Naive thymus-derived CD4-positive, alpha-beta T cell (primary cell): ENCODE measurements around the gene SNAPC1. TPM values are rescaled to one million over a fixed set of nuclear protein-coding genes. Genes with fewer than 3 reads are reported as not detected.
A peak's percentile ranks its signal among the peaks of the same experiment; 100 is the strongest.

ENCODE experiments used
- ATAC-seq: fragments of 150-1000 bp; cut with Tn5 transposase; 2 replicates; pipeline ENCODE4 v1.10.0; 2021; ENCODE audit warnings: mild to moderate bottlenecking, moderate library complexity
- CTCF ChIA-PET: fragments of 350-600 bp; sonication (Branson Sonifier 250); formaldehyde crosslinking; loops from one replicate; lab custom pipeline; 2021; ENCODE audit warnings: antibody characterized with exemption; lab: Charles Lee
- POLR2A ChIA-PET: fragments of 350-600 bp; sonication (Branson Sonifier 250); formaldehyde crosslinking; loops from one replicate; lab custom pipeline; 2021; ENCODE audit warnings: antibody characterized with exemption, inconsistent platforms; lab: Charles Lee
- DNase-seq, 9 donors: peaks; one replicate each; pipeline versions ENCODE4 v3.0.0 to v3.0.0-alpha.2; 2020 to 2022; ENCODE audit warnings: mixed read lengths in 1 of 9
- H3K27ac ChIP-seq: one replicate; pipeline ENCODE4 v1.7.0; 2013; ENCODE audit warnings: mild to moderate bottlenecking, low read depth, low read length, moderate library complexity
- H3K27me3 ChIP-seq, 2 donors: one replicate each; pipeline ENCODE4 v1.7.0; 2013; ENCODE audit warnings: low read length in 2 of 2, mild to moderate bottlenecking in 2 of 2, moderate library complexity in 2 of 2; ENCODE audit not compliant: control insufficient read depth in 2 of 2, insufficient read depth in 2 of 2
- H3K36me3 ChIP-seq, 3 experiments: 1 replicate in 2 of 3; 2 replicates in 1 of 3; pipeline ENCODE4 v1.7.0; 2013; ENCODE audit warnings: low read length in 3 of 3, mild to moderate bottlenecking in 3 of 3, moderate library complexity in 1 of 3; ENCODE audit not compliant: insufficient read depth in 3 of 3, control insufficient read depth in 2 of 3
- H3K4me1 ChIP-seq, 2 donors: one replicate each; pipeline ENCODE4 v1.7.0; 2013; ENCODE audit warnings: low read length in 2 of 2, mild to moderate bottlenecking in 2 of 2, moderate library complexity in 1 of 2; ENCODE audit not compliant: control insufficient read depth in 2 of 2, insufficient read depth in 2 of 2
- H3K4me3 ChIP-seq: 2 replicates; pipeline ENCODE4 v1.7.0; 2013; ENCODE audit warnings: mild to moderate bottlenecking, low read length
- H3K9me3 ChIP-seq, 3 experiments: 1 replicate in 2 of 3; 2 replicates in 1 of 3; pipeline ENCODE4 v1.7.0; 2013; ENCODE audit warnings: low read length in 3 of 3; ENCODE audit not compliant: control insufficient read depth in 2 of 3
- H3K27ac Mint-ChIP-seq, 9 donors: one replicate each; pipeline ENCODE4 v1.8.0; 2020 to 2022; ENCODE audit warnings: mixed read lengths in 9 of 9, mild to moderate bottlenecking in 8 of 9, moderate library complexity in 5 of 9, inconsistent platforms in 2 of 9
- H3K27me3 Mint-ChIP-seq, 5 donors: one replicate each; pipeline ENCODE4 v1.8.0; 2021 to 2022; ENCODE audit warnings: mixed read lengths in 5 of 5, mild to moderate bottlenecking in 1 of 5
- H3K36me3 Mint-ChIP-seq, 5 donors: one replicate each; pipeline ENCODE4 v1.8.0; 2020 to 2022; ENCODE audit warnings: mixed read lengths in 5 of 5, mild to moderate bottlenecking in 3 of 5, inconsistent platforms in 1 of 5
- H3K4me1 Mint-ChIP-seq, 7 donors: one replicate each; pipeline ENCODE4 v1.8.0; 2020 to 2022; ENCODE audit warnings: mixed read lengths in 7 of 7, mild to moderate bottlenecking in 3 of 7, inconsistent platforms in 1 of 7
- H3K4me3 Mint-ChIP-seq, 10 donors: one replicate each; pipeline ENCODE4 v1.8.0; 2020 to 2022; ENCODE audit warnings: mild to moderate bottlenecking in 10 of 10, mixed read lengths in 10 of 10, moderate library complexity in 6 of 10, inconsistent platforms in 2 of 10
- H3K9me3 Mint-ChIP-seq, 11 donors: one replicate each; pipeline ENCODE4 v1.8.0; 2020 to 2022; ENCODE audit warnings: mixed read lengths in 11 of 11, mild to moderate bottlenecking in 4 of 11, inconsistent platforms in 1 of 11, moderate library complexity in 1 of 11
- intact Hi-C, 2 donors: fragments of 100-400 bp; cut with micrococcal nuclease; formaldehyde crosslinking; loops; one replicate each; pipeline ENCODE4 v1.15.1; 2023
- polyA plus RNA-seq, 2 donors: library from polyadenylated mRNA; unstranded; fragments of 300-500 nt; fragmentation: Illumina TruSeq; gene quantifications; one replicate each; pipeline ENCODE4 v1.2.3, GENCODE V29; 2021
- total RNA-seq, 6 experiments: library from RNA in 5 of 6; stranded (reverse) in 5 of 6; gene quantifications; 1 replicate in 5 of 6; 2 replicates in 1 of 6; pipeline ENCODE4 v1.2.3 and lab custom pipeline; 2021 to 2026

SNAPC1 gene
- total and polyA plus RNA-seq, 7 experiments from 2014 or later, result 3.5 to 8.7 (median 5.3) TPM

- CTCF ChIA-PET, result interaction anchor here (0.5 to 1.9 kb wide), 5 partner anchors 9 to 465 kb away, joined by 3 to 5 read pairs (median 4); no protein-coding TSS in a partner anchor
- DNase-seq (peak; percentile 53 to 89 (median 66)), ATAC-seq (peak; percentile 92)
- H3K27me3 ChIP-seq, result no peaks in the 10 kb centered on the region
- H3K36me3 Mint-ChIP-seq, result peaks cover 4 to 35% (median 11%) of the 10 kb centered on the region in 5 donors
- peak overlapping the region; percentile 75 to 94 (median 85) for H3K4me3 Mint-ChIP-seq
- peaks cover 0 to 13% (median 8%) of the 10 kb centered on the region in 3 experiments for H3K36me3 ChIP-seq
- peaks cover 4 to 63% (median 11%) of the 10 kb centered on the region in 7 donors for H3K4me1 Mint-ChIP-seq
- H3K27ac Mint-ChIP-seq, result peak overlapping the region; percentile 26 to 88 (median 70)
- POLR2A ChIA-PET, result interaction anchor here (0.6 to 4.3 kb wide), 3 partner anchors 10 to 259 kb away, joined by 3 to 30 read pairs (median 3); partner anchors contain the start of gene SNAPC1
- no peaks in the 10 kb centered on the region for H3K9me3 ChIP-seq
- H3K27me3 Mint-ChIP-seq, result peaks cover 0 to 8% (median 1%) of the 10 kb centered on the region in 5 donors
- peaks cover 0 to 2% (median 0%) of the 10 kb centered on the region in 11 donors for H3K9me3 Mint-ChIP-seq
- no peaks in the 10 kb centered on the region for H3K4me1 ChIP-seq
- H3K4me3 ChIP-seq, result peak overlapping the region; percentile 55
- intact Hi-C loops, result loop anchor here (1.0 to 10.0 kb wide), 7 partner anchors 8 to 766 kb away; partner anchors contain the start of genes SNAPC1 (in 2 of the 2), HIF1A (in 1 of the 2), SLC38A6 (in 1 of the 2) and TRMT5 (in 1 of the 2)
- peak overlapping the region; percentile 75 for H3K27ac ChIP-seq
Measured at GRCh38 chr14:61750708-61751474, 11.3 kb upstream of the SNAPC1 start.

- POLR2A ChIA-PET, result interaction anchor here (0.6 to 4.3 kb wide), 2 partner anchors 10 to 259 kb away, joined by 3 to 30 read pairs; partner anchors contain the start of gene SNAPC1
Measured at GRCh38 chr14:61751475-61751989, 10.7 kb upstream of the SNAPC1 start.

GRCh38 chr14:61752626-61753025 lies 9.6 kb upstream of the SNAPC1 start:
- H3K4me3 ChIP-seq, result no peak overlapping the region
- no peak overlapping the region for H3K4me3 Mint-ChIP-seq
- H3K27ac ChIP-seq, result no peak overlapping the region
- no peak for ATAC-seq
- H3K9me3 Mint-ChIP-seq, result peaks cover 0 to 3% (median 0%) of the 10 kb centered on the region in 11 donors
- no peaks in the 10 kb centered on the region for H3K27me3 ChIP-seq
- intact Hi-C loops, result loop anchor here (5.0 to 10.0 kb wide), 2 partner anchors 375 to 768 kb away; partner anchors contain the start of genes SLC38A6 (in 1 of the 2) and TRMT5 (in 1 of the 2)
- DNase-seq, result no peak
- ChIA-PET POLR2A (interaction anchor here (0.6 to 4.3 kb wide), 3 partner anchors 9 to 1891 kb away, joined by 3 to 30 read pairs (median 5); partner anchors contain the start of gene SNAPC1), CTCF (no interaction called here)
- H3K27ac Mint-ChIP-seq, result peak overlapping the region in 2 of 9 donors; percentile 48 to 53
- H3K36me3 ChIP-seq, result no peaks in the 10 kb centered on the region
- peaks cover 4 to 53% (median 11%) of the 10 kb centered on the region in 7 donors for H3K4me1 Mint-ChIP-seq
- H3K36me3 Mint-ChIP-seq, result peaks cover 0 to 26% (median 4%) of the 10 kb centered on the region in 5 donors
- H3K9me3 ChIP-seq, result no peaks in the 10 kb centered on the region
- peaks cover 0 to 8% (median 6%) of the 10 kb centered on the region in 5 donors for H3K27me3 Mint-ChIP-seq
- no peaks in the 10 kb centered on the region for H3K4me1 ChIP-seq

More at GRCh38 chr14:61751475-61751989, 10.7 kb upstream of the SNAPC1 start:
- H3K27ac ChIP-seq, result peak overlapping the region; percentile 75
- intact Hi-C loops, result loop anchor here (1.0 to 10.0 kb wide), 7 partner anchors 8 to 767 kb away; partner anchors contain the start of genes SNAPC1 (in 2 of the 2), HIF1A (in 1 of the 2), SLC38A6 (in 1 of the 2) and TRMT5 (in 1 of the 2)
- Mint-ChIP-seq H3K4me1 (peaks cover 4 to 57% (median 11%) of the 10 kb centered on the region in 7 donors), H3K4me3 (peak overlapping the region; percentile 68 to 88 (median 76)), H3K36me3 (peaks cover 4 to 32% (median 11%) of the 10 kb centered on the region in 5 donors), H3K27me3 (peaks cover 0 to 8% (median 3%) of the 10 kb centered on the region in 5 donors), H3K27ac (peak overlapping the region in 8 of 9 donors; percentile 9 to 72 (median 50)), H3K9me3 (peaks cover 0 to 3% (median 0%) of the 10 kb centered on the region in 11 donors)
- ATAC-seq (no peak), DNase-seq (no peak)
- peaks cover 0 to 9% (median 8%) of the 10 kb centered on the region in 3 experiments for H3K36me3 ChIP-seq
- H3K9me3 ChIP-seq, result no peaks in the 10 kb centered on the region
- peak overlapping the region; percentile 55 for H3K4me3 ChIP-seq
- H3K4me1 ChIP-seq, result no peaks in the 10 kb centered on the region
- CTCF ChIA-PET, result interaction anchor here (1.0 kb wide), 1 partner anchor 205 kb away, joined by 3 read pairs; no protein-coding TSS in a partner anchor
- H3K27me3 ChIP-seq, result no peaks in the 10 kb centered on the region

GRCh38 chr14:61753631-61754030 lies 8.6 kb upstream of the SNAPC1 start:
- peaks cover 4 to 46% (median 11%) of the 10 kb centered on the region in 7 donors for H3K4me1 Mint-ChIP-seq
- no peak overlapping the region for H3K4me3 Mint-ChIP-seq
- DNase-seq (no peak), ATAC-seq (no peak)
- H3K36me3 ChIP-seq, result no peaks in the 10 kb centered on the region
- H3K27me3 ChIP-seq, result no peaks in the 10 kb centered on the region
- no peak overlapping the region for H3K27ac Mint-ChIP-seq
- no peak overlapping the region for H3K4me3 ChIP-seq
- no peaks in the 10 kb centered on the region for H3K9me3 ChIP-seq
- CTCF ChIA-PET, result interaction anchor here (0.6 kb wide), 1 partner anchor 83 kb away, joined by 3 read pairs; no protein-coding TSS in a partner anchor
- peaks cover 0 to 21% (median 0%) of the 10 kb centered on the region in 5 donors for H3K36me3 Mint-ChIP-seq
- H3K4me1 ChIP-seq, result no peaks in the 10 kb centered on the region
- peaks cover 0 to 3% (median 0%) of the 10 kb centered on the region in 11 donors for H3K9me3 Mint-ChIP-seq
- intact Hi-C loops, result loop anchor here (5.0 to 10.0 kb wide), 2 partner anchors 374 to 769 kb away; partner anchors contain the start of genes SLC38A6 (in 1 of the 2) and TRMT5 (in 1 of the 2)
- H3K27me3 Mint-ChIP-seq, result peaks cover 0 to 8% (median 6%) of the 10 kb centered on the region in 5 donors
- POLR2A ChIA-PET, result interaction anchor here (1.0 to 4.3 kb wide), 2 partner anchors 8 to 472 kb away, joined by 3 to 30 read pairs; partner anchors contain the start of genes SNAPC1 and TMEM30B
- no peak overlapping the region for H3K27ac ChIP-seq

- H3K4me1 Mint-ChIP-seq, result peaks cover 4 to 38% (median 11%) of the 10 kb centered on the region in 7 donors
- Histone ChIP-seq H3K27ac (no peak overlapping the region), H3K4me3 (no peak overlapping the region), H3K9me3 (no peaks in the 10 kb centered on the region), H3K36me3 (no peaks in the 10 kb centered on the region), H3K27me3 (no peaks in the 10 kb centered on the region), H3K4me1 (no peaks in the 10 kb centered on the region)
- H3K27me3 Mint-ChIP-seq, result peaks cover 0 to 8% (median 6%) of the 10 kb centered on the region in 5 donors
- intact Hi-C loops, result loop anchor here (5.0 to 10.0 kb wide), 2 partner anchors 372 to 770 kb away; partner anchors contain the start of genes SLC38A6 (in 1 of the 2) and TRMT5 (in 1 of the 2)
- peak overlapping the region in 2 of 9 donors; percentile 21 to 23 for H3K27ac Mint-ChIP-seq
- POLR2A ChIA-PET, result no interaction called here
- no peak overlapping the region for H3K4me3 Mint-ChIP-seq
- ATAC-seq (no peak), DNase-seq (no peak)
- peaks cover 0 to 18% (median 0%) of the 10 kb centered on the region in 5 donors for H3K36me3 Mint-ChIP-seq
- CTCF ChIA-PET, result interaction anchor here (0.6 kb wide), 1 partner anchor 294 kb away, joined by 3 read pairs; no protein-coding TSS in a partner anchor
- peaks cover 0 to 3% (median 0%) of the 10 kb centered on the region in 11 donors for H3K9me3 Mint-ChIP-seq
Measured at GRCh38 chr14:61754627-61755381, 7.4 kb upstream of the SNAPC1 start.
